SIG-M5 treated with dmso at 0.1 percent for 504 hours (cell line): ENCODE data around the gene LHX8.

Experiments
- DNase-seq: peaks from one replicate; lab custom pipeline; 2025; ENCODE audit not compliant: unreplicated experiment; lab: John Stamatoyannopoulos, UW

The LHX8 gene

GRCh38 chr1:75203415-75204277 is 69.5 kb downstream of the LHX8 start:
- peak; percentile 59 for DNase-seq

GRCh38 chr1:75208862-75209261 is 74.7 kb downstream of the LHX8 start:
- no peak for DNase-seq
